ENCODE results near the gene IL17B. TPM values are rescaled to one million over a fixed set of nuclear protein-coding genes. Genes with fewer than 3 reads are reported as not detected.
"Not testable (repeated sequence)": the region's sequence is repeated elsewhere in the genome, so short reads cannot be mapped to it uniquely, and the experiment has no call there.

Gene IL17B
- total RNA-seq, 1 donor from 2014 or later: 18.0 TPM

DNA sequence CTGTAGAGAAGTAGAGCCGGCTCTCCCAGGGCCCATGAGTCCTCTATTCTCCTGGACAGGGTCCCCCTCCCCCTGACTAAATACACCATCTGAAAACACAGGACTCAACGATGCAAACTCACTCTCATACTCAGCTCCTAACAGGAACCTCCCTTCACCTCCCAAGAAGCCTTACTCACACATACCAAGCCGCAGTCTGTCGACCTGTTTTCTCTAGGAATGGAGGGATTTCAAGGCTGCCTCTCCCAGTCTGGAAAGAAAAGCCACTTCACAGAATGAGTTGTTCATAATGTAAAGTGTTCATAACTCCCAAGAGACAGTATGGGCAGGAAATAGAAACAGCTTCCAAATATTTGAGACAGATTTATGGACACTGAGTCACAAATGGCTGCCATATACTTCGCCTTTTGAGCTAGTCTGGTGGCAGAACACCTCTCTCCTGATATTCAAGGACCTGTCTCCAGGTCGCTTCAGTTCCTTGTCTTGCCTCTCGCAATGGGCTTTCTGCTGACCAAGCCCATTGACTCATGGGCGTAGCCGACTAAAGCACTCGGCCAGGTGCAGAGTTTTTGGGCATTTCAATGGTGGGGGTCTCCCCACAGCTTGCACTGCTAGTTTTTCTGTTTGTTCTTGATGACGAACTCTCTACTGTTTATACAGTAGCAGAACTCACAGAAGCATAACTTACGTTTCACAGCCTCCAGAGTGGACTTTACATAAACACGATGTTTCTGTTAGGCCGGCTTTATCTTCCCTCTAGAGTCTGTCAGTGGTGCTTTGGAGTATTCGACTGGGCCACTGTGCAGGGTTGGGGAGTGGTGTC, 25.0 kb upstream of the IL17B start:
- no peak for DNase-seq (ENCODE audit: low read depth)

DNA sequence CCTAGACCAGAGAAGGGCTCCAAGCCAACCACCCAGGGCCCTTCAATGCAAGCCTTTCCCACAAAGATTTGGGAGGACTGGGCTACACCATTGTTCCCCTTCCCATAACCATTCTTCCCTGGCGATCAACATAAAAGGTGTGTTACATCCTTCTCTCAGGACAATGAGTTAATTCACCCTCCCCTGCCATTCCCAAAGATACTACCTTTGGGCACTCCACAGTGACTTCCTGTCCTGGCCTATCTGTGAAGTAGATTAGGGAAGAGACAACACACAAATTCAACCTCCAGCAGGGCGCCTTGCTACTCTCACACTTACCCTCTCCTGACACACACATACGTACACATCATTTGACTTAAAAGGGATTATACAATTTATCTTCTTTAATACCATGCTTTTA, 23.2 kb upstream of the IL17B start:
- no peak for DNase-seq (ENCODE audit: low read depth)

DNA sequence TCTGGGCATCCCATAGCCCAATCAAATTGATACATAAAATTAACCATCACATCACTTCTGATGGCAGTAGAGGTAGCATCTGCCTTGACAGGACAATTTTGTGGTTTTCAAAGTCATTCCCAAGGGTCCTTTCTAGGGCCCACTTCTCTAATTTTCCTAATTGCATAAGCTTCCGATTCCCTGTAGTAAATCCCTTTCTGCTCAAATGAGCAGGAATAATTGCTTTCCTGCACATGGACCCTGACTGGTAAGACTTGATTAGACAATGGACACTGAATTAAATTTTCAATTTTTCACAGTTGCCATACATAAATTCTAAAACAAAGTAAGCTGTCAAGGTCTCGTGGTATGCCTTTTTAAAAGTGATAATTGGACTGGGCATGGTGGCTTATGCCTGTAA, 22.0 kb upstream of the IL17B start:
- no peak for DNase-seq (ENCODE audit: low read depth)

DNA sequence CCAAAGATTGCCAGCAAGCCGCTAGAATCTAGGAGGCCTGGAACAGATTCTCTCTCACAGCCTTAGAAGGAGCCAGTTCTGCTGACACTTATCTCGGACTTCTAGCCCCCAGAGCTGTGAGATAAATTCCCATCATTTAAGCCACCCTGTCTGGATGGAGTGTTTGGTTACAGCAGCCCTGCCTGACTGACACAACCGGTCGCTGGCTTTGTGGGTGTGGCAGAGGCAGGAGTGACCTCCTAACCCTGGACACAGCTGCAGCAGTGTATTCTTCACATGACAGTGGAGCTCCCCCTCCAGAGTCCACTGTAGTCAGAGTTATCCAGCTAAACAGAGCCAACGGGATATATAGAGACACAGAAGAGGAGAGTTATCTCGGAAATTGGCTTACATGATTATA, 21.2 kb upstream of the IL17B start:
- peak; percentile 79 for DNase-seq (ENCODE audit: low read depth)

DNA sequence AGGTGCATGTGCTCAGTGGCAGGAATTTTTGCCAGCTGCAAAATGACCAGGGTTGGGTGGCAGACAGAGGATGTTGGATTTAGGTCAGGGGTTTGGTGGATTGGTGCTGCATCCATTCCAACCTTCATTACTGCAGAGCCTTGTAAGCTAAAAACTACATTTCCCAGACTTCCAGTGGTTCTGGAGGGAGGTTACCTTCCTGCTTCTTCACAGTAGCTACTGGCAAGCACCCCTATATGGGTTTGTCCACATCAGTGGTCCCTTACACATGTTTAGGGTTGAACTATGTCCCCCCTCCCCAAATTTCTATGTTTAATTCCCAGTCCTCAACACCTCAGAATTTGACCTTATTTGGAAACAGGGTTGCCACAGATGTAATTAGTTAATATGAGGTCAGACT, 20.7 kb upstream of the IL17B start:
- no peak for DNase-seq (ENCODE audit: low read depth)

DNA sequence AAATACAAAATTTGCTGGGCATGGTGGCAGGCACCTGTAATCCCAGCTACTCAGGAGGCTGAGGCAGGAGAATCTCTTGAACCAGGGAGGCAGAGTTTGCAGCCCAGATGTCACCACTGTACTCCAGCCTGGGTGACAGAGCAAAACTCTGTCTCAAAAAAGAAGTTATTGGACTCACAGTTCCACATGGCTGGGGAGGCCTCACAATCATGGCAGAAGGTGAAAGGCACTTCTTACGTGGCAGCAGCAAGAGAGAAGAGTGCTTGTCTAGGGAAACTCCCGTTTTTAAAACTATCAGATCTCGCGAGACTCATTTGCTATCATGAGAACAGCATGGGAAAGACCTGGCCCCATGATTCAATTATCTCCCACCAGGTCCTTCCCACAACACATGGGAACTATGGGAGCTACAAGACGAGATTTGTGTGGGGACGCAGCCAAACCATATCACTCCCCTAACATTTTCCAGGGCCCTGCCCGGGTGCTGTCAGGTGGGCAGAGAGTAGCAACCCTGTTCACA, 19.7 kb upstream of the IL17B start:
- DNase-seq (ENCODE audit: low read depth): not testable (repeated sequence)

DNA sequence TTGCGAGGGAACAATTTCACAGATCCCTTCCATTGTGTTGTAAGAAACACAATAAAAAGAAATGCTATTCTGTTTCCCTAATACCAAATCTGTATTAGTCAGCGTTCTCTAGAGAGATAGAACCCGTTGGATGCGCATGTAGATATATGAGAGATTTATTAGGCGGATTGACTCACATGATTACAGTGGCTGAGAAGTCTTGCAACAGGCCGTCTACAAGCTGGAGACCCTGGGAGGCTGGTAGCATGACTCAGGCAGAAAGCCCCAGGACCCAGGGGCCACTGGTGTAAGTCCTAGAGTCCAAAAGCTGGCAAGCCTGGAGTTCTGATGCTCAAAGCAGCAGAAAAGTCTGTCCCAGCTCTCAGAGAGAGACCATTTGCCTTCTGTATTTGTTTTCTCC, 18.4 kb upstream of the IL17B start:
- no peak for DNase-seq (ENCODE audit: low read depth)

DNA sequence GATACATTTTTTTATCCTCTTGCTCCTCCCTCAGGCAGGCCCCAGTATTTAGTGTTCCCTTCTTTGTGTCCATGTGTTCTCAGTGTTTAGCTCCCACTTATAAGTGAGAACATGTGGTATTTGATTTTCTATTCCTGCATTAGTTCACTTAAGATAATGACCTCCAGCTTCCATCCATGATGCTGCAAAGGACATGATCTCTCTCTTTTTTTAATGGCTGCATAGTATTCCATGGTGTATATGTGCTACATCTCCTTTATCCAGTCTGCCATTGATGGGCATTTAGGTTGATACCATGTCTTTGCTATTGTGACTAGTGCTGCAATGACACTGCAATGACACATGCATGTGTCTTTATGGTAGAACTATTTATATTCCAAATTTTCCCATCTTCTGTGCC, 15.9 kb upstream of the IL17B start:
- DNase-seq (ENCODE audit: low read depth): not testable (repeated sequence)

DNA sequence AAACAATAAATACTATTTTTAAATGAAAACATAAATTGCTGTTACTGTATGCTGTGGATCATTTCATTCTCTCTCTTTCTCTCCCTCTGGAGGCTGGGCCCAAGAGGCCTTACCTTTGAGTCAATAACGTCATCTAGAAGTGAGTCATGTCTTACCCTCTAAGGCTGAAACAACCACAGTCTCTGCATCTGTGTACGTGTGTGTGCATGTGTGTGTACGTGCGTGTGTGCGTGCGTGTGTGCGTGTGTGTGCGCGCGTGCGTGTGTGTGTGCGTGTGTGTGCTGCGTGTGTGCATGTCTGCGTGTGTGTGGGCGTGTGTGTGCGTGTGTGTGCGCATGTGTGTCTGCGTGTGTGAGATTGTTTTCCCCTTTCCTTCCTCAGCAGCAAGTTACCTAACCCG, 13.6 kb upstream of the IL17B start:
- DNase-seq (ENCODE audit: low read depth): no peak

DNA sequence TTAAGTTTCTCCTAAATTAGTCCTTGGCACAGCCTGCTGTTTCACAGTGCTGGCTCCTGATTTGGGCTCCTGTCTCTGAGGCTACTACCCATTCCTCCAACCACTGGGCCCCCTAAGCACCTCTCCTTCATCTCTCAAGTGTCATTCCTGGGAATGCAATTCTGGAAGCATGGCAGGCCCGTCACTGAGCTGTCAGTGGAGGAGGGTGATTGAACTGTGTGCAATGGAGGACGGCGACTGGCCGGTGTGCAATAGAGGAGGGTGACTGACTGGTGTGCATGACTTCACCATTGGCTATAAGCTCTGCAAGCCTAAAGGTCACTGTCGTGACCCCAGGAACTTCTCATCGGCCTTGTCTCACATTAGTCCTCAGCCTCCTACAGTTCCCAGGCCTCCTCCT, 12.4 kb upstream of the IL17B start:
- no peak for DNase-seq (ENCODE audit: low read depth)

DNA sequence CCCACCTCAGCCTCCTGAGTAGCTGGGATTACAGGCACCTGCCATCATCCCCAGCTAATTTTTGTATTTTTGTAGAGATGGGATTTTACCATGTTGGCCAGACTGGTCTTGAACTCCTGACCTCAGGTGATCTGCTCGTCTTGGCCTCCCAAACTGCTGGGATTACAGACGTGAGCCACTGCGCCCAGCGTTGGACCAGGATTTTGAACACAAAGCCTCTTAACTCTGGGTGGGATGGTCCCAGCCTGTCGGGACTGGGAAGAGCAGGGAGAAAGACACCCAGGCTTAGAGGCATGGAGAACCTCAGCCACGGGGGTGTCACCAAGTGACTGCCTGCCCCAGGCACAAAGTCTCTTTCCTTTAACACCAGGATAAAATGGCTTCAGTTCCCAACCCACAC, 12.0 kb upstream of the IL17B start:
- not testable (repeated sequence) for DNase-seq (ENCODE audit: low read depth)

DNA sequence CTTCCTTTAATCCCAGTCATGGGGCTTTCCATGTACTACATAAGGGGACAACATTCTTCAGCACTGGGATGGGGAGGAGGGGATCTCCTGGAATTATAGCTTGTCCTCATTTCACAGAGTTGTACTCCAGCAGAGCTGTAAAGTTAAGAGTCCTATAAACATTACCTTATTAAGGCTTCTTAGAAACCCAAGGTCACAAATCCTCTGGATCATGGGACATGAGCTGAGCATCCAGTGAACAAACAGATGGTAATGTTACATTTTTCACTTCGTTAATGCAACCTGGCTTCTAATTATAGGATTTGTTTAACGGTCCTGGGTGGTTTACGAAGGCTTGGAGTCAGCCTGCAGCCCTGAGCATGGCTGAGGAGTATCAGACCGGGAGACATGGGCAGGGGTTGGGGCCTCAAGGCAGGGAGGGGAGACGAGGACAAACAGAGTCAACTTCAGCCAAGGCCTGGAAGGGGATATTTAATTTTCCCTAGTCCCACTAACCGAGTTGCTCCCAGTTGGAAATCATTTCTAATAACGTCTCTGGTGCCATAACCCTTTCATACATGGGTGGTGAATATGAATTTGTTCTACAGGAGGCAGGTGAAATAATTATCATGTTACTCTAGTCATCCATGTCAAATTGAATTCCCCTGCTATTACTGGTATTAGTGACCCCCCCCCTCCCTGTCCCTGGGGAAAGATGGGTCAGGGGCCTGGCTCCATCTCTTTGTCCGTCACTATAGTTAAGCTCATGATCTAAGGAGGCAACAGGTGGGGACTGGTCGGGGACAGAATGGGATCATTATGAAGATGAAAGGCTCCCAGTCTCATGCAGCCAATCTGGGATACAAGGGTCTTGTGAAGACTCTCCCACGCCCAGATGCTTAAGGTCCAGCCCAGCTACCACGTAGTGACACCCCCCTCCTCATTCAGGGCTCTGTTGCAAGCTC, 10.7 kb upstream of the IL17B start:
- DNase-seq (ENCODE audit: low read depth): peak; percentile 44

DNA sequence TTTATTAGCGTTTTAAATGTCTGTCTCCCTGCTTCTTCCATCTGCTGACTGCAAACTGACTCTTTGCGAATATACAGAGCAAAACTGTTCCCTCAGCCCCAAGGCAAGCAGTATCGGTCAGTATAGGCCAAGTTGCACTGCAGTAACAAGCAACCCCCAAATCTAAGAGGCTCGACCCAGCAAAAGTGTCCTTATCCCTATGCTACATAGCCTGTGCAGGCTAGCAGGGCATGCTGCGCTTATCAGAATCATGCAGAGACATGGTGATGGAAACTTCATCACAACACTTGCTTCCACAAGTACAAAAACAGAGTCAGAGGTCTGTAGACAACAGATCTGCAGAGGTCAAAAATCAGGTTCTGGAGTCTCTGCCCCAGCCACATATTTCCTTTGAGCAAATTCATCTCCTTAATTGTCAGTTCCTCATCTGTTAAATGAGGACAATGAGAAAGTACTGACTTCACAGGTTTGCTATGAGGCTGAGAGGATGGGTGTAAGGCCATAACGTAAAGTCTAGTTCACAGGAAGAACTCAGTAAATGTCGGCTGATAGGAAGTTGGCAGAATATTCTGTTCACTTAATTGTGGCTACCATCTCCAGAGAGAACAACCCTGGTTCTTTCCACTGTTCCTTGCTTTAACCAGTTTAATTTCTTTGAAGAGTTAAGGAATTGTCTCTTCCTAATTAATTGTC, 9.6 kb upstream of the IL17B start:
- no peak for DNase-seq (ENCODE audit: low read depth)

DNA sequence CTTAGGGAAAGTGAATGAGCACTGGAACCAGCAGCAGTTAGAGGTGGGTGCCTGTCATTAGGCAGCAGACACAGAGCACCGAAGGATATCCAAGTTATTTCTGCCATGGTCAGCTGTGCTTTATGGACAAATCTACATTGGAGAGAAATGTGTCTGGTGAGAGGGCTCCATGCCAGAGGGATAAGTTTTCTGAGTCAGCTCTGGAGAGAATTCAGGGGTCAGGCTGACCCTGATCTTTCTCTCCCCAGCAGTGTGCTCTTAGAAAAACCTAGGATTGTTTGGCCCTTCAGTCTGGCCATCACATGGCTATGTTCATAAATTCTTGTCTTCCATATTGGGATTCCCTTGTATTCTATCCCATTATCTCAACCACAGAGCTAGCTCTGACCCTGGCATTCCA, 8.9 kb upstream of the IL17B start:
- peak; percentile 60 for DNase-seq (ENCODE audit: low read depth)

DNA sequence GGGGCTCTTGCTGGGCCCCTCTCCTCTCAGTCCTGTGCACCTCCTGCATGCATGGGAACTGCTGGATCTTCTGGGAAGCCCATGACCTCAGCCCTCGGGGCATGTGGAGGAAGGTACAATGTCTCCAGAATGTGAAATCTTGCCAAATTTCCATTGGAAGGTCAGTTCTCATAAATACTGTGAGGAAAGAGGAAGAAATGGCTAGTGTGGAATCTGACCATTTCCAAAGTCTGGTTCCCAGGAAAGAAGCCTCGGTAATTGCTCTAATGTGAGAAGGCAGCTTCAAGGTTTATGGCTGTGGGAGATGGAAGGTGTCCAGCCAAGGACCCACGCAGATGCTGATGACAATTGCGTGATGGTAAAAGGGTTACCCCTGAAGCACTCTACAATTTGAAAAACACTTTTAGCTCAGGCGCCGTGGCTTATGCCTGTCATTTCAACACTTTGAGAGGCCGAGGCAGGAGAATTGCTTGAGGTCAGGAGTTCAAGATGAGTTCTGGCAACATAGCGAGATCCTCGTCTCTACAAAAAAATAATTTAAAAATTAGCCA, 8.1 kb upstream of the IL17B start:
- DNase-seq (ENCODE audit: low read depth): no peak

DNA sequence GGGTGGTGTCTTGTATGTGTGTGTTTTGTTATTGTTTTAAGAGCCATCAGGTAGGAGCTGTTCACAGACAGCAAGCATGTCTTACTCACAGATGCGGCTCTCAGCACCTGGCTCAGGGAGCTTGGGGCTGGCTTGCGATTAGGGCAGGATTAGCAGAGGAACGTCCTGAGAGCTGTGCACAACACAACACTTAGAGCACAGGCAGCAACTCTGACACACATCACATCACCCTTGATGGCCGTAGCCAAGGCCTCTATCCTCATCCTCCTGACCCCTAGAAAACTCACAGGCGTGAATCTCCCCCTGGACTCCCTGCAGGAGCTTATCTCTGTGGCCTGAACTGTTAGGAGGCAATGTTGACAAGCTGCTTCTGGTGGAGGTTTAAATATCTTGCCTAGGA, 7.1 kb upstream of the IL17B start:
- DNase-seq (ENCODE audit: low read depth): no peak

DNA sequence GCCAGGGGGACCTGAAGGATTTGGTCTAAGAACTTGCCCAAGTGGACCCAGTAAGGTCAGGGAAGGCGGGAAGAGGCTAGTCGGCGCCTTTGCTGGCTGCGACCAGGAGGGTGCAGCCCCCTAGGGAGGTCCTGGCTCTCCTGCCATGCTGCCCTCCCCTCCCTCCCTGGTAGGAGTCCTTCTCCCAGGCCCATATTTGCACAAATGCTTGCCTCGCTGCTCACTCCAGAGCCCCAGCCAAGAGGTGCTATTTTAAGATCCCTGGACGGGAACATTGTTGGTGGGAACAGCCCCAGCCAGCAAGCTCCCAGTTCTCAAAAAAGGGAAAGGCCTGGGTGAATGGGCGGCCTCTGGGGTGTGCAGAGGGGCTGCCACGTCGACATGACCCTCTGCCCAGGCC, 4.3 kb upstream of the IL17B start:
- DNase-seq (ENCODE audit: low read depth): peak; percentile 39

DNA sequence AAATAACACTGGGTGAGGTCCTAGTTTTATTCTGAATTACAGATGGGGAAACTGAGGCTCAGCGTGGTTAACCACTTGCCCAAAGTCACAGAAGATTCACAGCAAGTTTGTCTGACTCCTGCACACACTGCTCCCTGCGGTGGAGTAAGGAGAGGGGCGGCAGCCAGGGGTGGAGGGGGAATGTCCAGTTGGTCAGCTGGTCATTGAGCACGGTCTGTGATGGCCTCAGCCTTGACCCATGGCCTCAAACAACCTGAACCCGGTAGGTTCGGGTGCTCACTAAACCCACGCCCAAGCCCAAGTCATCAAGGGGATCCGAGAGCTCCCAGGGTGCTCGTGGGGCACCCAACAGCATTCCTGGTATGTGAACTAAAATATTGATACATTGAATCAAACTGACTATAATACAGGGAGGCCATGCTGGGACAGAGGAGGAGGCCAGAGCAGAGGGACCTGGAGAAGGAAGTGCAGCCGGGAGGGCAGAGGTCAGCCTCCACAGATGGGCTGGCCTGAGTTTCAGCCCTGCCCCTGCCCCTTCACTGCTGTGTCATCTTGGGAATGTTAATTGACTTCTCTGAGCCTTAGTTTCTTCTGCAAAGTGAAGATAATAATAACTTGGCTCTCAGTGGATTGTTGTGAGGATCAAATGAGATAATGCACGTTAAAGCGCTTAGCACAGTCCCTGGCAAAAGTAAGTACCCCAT, 3.6 kb upstream of the IL17B start:
- DNase-seq (ENCODE audit: low read depth): no peak

DNA sequence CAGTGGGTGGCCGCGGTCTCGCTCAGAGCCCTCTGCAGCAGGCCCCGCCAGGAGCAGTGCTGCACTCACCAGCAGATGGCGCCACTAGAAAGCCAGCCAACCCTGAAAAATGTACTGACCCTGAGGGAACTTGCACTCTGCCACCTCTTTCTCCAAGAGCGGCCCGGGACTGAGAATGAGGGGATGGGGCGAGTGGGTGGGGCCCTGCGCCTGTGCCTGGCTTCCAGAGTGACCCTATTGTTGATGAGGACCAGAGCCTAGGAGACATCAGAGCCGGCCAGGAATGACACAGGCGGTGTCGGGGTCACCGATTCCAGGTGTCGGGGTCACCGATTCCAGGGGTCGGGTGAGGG, 2.9 kb upstream of the IL17B start:
- DNase-seq (ENCODE audit: low read depth): peak; percentile 77

DNA sequence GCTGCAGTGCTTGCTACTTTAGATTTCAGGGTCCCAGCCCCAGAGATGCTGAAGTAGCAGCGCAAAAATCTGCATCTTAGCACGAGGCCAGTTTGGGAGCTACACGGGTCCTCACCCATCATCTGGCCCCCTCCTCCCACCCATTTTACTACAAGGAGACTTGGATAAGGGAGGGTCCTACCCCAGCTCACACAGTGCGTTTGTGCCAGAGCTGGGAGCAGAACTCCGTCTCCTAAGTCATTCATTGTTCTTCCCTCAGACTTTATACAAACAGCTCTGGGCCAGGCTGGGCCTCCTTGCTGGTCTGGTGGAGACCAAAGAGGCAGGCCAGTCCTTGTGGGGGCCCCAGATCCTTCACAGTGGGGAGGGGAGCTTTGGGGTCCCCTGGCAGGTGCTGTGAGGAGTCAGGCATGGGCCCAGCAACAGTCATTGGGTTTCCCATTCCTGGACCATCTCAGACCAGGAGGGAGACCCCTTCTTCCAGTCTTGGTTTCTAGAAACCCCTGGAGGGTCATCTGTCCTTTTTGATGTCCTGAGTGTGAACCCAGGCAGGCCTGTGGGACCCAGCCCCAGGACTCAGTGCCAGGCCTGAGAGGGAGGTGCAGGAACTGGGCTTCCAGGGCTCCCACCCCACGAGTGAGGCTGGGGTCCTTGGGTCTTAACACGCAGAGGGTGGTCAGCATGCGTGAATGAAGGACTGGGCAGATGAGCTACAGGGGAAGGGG, 2.3 kb upstream of the IL17B start:
- no peak for DNase-seq (ENCODE audit: low read depth)
